ENCODE data around the gene TCN2. TPM values are rescaled to one million over a fixed set of nuclear protein-coding genes. Genes with fewer than 3 reads are reported as not detected.

The TCN2 gene
- total and polyA plus RNA-seq, 9 of the 15 experiments (the other 6 are each of a cell fraction or from before 2014, with no cell fraction given): 0.88 to 5.4 (median 1.7) TPM

DNA sequence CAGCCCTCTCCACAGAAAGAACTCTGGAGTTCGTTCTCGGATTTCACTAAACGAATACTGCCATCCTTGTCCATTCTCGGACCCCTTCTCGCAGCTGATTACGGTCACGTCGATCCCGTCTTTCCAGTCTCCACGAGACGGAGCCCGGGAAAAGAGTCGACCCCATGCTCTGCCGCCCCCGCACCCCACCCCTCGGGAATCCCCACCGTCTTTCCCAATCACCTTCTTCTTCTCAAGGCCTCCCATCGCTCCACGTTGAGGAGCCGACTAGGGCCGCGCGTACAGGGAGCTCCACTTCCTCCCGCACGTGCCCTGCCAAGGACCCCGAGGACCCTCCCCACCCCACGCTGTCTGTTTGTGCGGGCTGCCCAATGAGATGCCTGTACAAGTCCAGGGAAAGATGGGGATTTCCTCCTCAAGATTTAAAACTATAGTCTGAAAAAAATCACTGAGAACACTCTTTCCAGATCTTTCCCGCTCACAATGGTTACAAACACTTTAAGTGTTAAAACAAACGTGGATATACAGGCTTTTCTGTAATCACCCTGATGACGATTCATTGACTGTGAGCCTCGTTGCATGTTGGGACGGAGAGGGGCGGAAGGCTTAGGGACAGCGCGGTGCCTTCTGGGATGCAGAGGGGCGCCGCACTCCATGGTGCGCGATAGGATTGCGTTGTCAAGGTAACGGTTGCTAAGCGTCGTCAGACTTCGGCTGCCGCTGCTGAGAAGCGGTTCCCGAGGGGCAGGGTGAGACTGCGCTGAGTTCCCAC lies 15.2 kb upstream of the TCN2 start, which contains the start of gene PES1 (continued):
- TF ChIP-seq, protein P1, sequence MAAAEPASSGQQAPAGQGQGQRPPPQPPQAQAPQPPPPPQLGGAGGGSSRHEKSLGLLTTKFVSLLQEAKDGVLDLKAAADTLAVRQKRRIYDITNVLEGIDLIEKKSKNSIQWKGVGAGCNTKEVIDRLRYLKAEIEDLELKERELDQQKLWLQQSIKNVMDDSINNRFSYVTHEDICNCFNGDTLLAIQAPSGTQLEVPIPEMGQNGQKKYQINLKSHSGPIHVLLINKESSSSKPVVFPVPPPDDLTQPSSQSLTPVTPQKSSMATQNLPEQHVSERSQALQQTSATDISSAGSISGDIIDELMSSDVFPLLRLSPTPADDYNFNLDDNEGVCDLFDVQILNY (CRISPR knock-in tag; IDR thresholded peaks at IDR 0.05): no peak
- TF ChIP-seq, protein P2, sequence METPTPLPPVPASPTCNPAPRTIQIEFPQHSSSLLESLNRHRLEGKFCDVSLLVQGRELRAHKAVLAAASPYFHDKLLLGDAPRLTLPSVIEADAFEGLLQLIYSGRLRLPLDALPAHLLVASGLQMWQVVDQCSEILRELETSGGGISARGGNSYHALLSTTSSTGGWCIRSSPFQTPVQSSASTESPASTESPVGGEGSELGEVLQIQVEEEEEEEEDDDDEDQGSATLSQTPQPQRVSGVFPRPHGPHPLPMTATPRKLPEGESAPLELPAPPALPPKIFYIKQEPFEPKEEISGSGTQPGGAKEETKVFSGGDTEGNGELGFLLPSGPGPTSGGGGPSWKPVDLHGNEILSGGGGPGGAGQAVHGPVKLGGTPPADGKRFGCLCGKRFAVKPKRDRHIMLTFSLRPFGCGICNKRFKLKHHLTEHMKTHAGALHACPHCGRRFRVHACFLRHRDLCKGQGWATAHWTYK (CRISPR knock-in tag; IDR thresholded peaks at IDR 0.05): no peak
- TF ChIP-seq MIER1 (IDR thresholded peaks at IDR 0.05; ENCODE audit: low read depth): no peak
- no peak for TF ChIP-seq CBFA2T2 (conservative IDR thresholded peaks at IDR 0.05)
- peak; percentile 70 for TF ChIP-seq C11orf30 (IDR thresholded peaks at IDR 0.05; ENCODE audit: low read depth)
- TF ChIP-seq ASH1L (IDR thresholded peaks at IDR 0.05; ENCODE audit: borderline replicate concordance, low read depth, partially characterized antibody): peak; percentile 47
- no peak for TF ChIP-seq ELF4 (CRISPR knock-in tag; IDR thresholded peaks at IDR 0.05)
- TF ChIP-seq, protein P3, sequence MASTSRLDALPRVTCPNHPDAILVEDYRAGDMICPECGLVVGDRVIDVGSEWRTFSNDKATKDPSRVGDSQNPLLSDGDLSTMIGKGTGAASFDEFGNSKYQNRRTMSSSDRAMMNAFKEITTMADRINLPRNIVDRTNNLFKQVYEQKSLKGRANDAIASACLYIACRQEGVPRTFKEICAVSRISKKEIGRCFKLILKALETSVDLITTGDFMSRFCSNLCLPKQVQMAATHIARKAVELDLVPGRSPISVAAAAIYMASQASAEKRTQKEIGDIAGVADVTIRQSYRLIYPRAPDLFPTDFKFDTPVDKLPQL (IDR thresholded peaks at IDR 0.05; ENCODE audit: extremely low read depth, insufficient read length): no peak
- no peak for TF ChIP-seq HMG20B (CRISPR knock-in tag; IDR thresholded peaks at IDR 0.05)
- peak; percentile 90 for TF ChIP-seq NCOR1 (IDR thresholded peaks at IDR 0.05)
- TF ChIP-seq, protein P4, sequence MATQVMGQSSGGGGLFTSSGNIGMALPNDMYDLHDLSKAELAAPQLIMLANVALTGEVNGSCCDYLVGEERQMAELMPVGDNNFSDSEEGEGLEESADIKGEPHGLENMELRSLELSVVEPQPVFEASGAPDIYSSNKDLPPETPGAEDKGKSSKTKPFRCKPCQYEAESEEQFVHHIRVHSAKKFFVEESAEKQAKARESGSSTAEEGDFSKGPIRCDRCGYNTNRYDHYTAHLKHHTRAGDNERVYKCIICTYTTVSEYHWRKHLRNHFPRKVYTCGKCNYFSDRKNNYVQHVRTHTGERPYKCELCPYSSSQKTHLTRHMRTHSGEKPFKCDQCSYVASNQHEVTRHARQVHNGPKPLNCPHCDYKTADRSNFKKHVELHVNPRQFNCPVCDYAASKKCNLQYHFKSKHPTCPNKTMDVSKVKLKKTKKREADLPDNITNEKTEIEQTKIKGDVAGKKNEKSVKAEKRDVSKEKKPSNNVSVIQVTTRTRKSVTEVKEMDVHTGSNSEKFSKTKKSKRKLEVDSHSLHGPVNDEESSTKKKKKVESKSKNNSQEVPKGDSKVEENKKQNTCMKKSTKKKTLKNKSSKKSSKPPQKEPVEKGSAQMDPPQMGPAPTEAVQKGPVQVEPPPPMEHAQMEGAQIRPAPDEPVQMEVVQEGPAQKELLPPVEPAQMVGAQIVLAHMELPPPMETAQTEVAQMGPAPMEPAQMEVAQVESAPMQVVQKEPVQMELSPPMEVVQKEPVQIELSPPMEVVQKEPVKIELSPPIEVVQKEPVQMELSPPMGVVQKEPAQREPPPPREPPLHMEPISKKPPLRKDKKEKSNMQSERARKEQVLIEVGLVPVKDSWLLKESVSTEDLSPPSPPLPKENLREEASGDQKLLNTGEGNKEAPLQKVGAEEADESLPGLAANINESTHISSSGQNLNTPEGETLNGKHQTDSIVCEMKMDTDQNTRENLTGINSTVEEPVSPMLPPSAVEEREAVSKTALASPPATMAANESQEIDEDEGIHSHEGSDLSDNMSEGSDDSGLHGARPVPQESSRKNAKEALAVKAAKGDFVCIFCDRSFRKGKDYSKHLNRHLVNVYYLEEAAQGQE (IDR thresholded peaks at IDR 0.05; ENCODE audit: borderline replicate concordance): no peak
- TF ChIP-seq, protein P4 (CRISPR knock-in tag; IDR thresholded peaks at IDR 0.05; ENCODE audit: low read depth): no peak
- TF ChIP-seq, protein P5, sequence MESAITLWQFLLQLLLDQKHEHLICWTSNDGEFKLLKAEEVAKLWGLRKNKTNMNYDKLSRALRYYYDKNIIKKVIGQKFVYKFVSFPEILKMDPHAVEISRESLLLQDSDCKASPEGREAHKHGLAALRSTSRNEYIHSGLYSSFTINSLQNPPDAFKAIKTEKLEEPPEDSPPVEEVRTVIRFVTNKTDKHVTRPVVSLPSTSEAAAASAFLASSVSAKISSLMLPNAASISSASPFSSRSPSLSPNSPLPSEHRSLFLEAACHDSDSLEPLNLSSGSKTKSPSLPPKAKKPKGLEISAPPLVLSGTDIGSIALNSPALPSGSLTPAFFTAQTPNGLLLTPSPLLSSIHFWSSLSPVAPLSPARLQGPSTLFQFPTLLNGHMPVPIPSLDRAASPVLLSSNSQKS (CRISPR knock-in tag; IDR thresholded peaks at IDR 0.05): no peak
- peak in 2 of 3 experiments; percentile 29 to 56 for TF ChIP-seq YY1 (IDR thresholded peaks at IDR 0.05; ENCODE audit: borderline replicate concordance in 1 of 3, control insufficient read depth in 1 of 3, extremely low read depth in 1 of 3, insufficient read depth in 3 of 3, insufficient read length in 1 of 3, insufficient replicate concordance in 2 of 3, low read depth in 1 of 3, low read length in 2 of 3)
- peak; percentile 30; the same call in 1 of the 2 replicates for TF ChIP-seq RB1 (IDR thresholded peaks at IDR 0.05; ENCODE audit: low read depth)

All from K562 (cell line).